ENCODE data around the gene ERRFI1.
A peak's percentile ranks its signal among the peaks of the same experiment; 100 is the strongest.
"Not testable (repeated sequence)": the region's sequence is repeated elsewhere in the genome, so short reads cannot be mapped to it uniquely, and the experiment has no call there.

Gene ERRFI1

DNA sequence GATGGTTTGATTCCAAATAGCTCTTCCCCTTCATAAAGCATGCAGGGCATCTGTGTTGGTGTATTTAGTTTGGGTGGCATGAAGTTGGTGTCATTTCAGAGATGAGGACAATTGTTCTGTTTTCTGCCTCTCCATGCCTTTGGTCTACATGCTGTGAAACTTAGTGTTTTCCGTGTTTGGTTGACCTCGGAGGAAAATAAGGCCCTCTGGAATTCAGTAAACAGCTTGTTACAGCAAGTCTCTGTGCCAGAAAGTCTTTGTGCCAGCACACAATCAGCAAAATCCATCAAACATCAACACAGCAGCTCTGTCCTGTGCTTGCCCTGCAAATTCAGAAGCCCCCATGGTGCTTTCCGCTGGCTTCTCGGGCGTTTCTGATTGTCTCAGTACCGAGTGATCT is 55.1 kb downstream of the ERRFI1 start:
- H3K27ac ChIP-seq = no peak overlapping the region; the same call in 1 of the 2 replicates
- no peak for DNase-seq (ENCODE audit: low spot score)
- POLR2A ChIA-PET (ENCODE audit: low non-redundant PET) = no interaction called here
- TF ChIP-seq, protein P1, sequence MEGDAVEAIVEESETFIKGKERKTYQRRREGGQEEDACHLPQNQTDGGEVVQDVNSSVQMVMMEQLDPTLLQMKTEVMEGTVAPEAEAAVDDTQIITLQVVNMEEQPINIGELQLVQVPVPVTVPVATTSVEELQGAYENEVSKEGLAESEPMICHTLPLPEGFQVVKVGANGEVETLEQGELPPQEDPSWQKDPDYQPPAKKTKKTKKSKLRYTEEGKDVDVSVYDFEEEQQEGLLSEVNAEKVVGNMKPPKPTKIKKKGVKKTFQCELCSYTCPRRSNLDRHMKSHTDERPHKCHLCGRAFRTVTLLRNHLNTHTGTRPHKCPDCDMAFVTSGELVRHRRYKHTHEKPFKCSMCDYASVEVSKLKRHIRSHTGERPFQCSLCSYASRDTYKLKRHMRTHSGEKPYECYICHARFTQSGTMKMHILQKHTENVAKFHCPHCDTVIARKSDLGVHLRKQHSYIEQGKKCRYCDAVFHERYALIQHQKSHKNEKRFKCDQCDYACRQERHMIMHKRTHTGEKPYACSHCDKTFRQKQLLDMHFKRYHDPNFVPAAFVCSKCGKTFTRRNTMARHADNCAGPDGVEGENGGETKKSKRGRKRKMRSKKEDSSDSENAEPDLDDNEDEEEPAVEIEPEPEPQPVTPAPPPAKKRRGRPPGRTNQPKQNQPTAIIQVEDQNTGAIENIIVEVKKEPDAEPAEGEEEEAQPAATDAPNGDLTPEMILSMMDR (conservative IDR thresholded peaks at IDR 0.05; ENCODE audit: low read depth) = no peak
- CTCF ChIA-PET = no interaction called here

DNA sequence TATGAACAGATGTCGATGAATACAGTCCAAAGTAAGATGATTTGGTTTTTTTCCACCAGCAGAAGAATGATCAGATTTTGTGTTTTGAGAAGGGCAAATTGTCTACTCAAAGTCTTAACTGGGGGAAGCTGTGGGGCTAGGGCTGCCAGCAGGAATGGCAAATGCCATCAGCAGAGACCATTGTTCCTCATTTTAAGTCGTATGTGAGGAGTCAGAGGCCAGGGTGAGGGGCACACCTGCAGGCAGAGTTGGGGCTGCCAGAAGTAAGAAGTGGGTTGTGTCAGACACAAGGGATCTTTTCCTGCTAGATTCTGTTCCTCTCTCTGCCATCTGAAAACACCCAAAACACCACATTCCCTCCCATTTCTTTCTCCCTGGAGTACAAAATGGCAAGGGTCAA is 55.9 kb downstream of the ERRFI1 start:
- POLR2A ChIA-PET (ENCODE audit: low non-redundant PET) = no interaction called here
- no peak for DNase-seq (ENCODE audit: low spot score)
- H3K27ac ChIP-seq = 0 out of 2 replicates have a peak overlapping the region, but pooled peaks have one; percentile 16
- TF ChIP-seq, protein P1 (conservative IDR thresholded peaks at IDR 0.05; ENCODE audit: low read depth) = no peak
- CTCF ChIA-PET = interaction anchor here (0.6 kb wide), 1 partner anchor 756 kb away, joined by 3 read pairs; no protein-coding TSS in a partner anchor

DNA sequence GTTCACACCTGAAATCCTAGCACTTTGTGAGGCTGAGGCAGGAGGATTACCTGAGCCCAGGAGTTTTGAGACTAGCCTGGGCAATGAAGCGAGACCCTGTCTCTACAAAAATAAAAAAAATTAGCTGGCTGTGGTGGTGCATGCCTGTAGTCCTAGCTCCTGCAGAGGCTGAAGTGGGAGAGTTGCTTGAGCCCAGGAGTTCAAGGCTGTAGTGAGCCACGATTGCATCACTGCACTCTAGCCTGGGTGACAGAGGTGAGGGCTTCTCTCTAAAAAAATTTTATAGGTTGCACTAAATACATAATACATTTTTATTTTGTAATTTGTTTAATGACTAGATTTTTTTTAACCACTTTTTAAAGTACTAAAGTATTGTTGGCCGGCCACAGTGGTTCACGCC is 58.5 kb downstream of the ERRFI1 start:
- CTCF ChIA-PET = interaction anchor here (0.6 kb wide), 2 partner anchors 1478 to 1720 kb away, joined by 3 read pairs; no protein-coding TSS in a partner anchor
- no peak overlapping the region for H3K27ac ChIP-seq
- no peak for DNase-seq (ENCODE audit: low spot score)
- POLR2A ChIA-PET (ENCODE audit: low non-redundant PET) = no interaction called here
- TF ChIP-seq, protein P1 (conservative IDR thresholded peaks at IDR 0.05; ENCODE audit: low read depth) = no peak

DNA sequence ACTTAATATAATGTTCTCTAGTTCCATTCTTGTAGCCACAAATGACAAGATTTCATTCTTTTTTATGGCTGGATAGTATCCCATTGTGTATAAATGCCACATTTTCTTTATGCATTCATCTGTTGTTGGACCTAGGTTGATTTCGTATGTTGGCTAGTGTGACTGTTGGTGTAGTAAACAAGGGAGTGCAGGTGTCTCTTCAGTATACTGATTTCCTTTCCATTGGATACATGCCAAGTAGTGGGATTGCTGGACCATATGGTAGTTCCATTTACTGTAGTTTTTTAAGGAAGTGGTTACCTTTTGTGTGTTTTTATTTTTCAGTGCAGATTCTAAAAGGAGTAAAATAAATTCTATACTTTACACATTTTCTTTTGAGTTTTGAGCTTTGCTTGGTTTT is 58.9 kb downstream of the ERRFI1 start:
- ChIA-PET POLR2A (ENCODE audit: low non-redundant PET) (no interaction called here), CTCF (interaction anchor here (0.6 to 0.9 kb wide), 2 partner anchors 8 to 1720 kb away, joined by 3 to 5 read pairs; no protein-coding TSS in a partner anchor)
- no peak for DNase-seq (ENCODE audit: low spot score)
- no peak overlapping the region for H3K27ac ChIP-seq
- TF ChIP-seq, protein P1 (conservative IDR thresholded peaks at IDR 0.05; ENCODE audit: low read depth) = no peak

DNA sequence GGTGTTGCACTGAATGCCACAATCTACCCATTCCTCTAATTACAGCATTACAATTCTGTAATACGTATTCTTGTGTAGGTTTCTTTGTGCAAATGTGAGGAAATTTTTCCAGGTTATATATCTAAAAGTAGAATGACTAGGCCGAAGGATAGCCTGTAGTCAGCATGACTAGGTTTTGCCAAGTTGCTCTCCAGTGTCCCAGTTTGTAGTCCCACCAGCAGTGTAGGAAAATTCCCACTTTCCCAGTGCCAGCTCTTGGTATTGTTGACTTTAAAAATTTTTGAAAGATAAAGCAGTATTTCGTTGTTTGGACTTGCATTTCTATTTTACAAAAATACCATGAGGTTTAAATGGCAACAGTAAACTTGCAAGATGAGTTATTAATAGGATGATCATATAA is 61.6 kb downstream of the ERRFI1 start:
- H3K27ac ChIP-seq = no peak overlapping the region
- ChIA-PET POLR2A (ENCODE audit: low non-redundant PET) (no interaction called here), CTCF (no interaction called here)
- DNase-seq (ENCODE audit: low spot score) = no peak
- TF ChIP-seq, protein P1 (conservative IDR thresholded peaks at IDR 0.05; ENCODE audit: low read depth) = no peak

DNA sequence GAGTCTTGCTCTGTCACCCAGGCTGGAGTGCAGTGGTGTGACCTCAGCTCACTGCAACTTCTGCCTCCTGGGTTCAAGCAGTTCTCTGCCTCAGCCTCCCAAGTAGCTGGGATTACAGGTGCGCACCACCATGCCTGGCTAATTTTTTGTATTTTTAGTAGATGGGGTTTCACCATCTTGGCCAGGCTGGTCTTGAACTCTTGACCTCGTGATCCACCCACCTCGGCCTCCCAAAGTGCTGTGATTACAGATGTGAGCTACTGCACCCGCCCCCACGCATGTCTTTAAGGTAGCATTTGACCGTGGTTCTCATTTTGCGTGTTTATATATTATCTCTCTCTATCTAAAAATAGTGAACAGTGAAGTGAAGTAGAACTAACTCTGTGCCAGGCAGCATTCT is 62.3 kb downstream of the ERRFI1 start:
- POLR2A ChIA-PET (ENCODE audit: low non-redundant PET); DNase-seq (ENCODE audit: low spot score); CTCF ChIA-PET: not testable (repeated sequence)
- H3K27ac ChIP-seq = 0 out of 2 replicates have a peak overlapping the region, but pooled peaks have one; percentile 23

DNA sequence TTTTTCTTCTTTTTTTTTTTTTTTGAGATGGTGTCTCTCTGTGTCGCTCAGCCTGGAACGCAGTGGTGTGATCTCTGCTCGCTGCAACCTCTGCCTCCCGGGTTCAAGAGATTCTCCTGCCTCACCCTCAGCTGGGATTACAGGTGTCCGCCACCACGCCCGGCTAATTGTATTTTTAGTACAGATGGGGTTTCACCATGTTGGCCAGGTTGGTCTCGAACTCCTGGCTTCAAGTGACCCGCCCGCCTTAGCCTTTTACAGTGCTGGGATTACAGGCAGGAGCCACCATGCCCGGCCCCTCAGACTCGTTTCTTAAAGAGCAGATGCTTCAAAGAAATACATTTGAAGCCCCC is 62.8 kb downstream of the ERRFI1 start:
- CTCF ChIA-PET = interaction anchor here (0.9 to 1.3 kb wide), 2 partner anchors 12 to 351 kb away, joined by 4 to 8 read pairs; no protein-coding TSS in a partner anchor
- DNase-seq (ENCODE audit: low spot score); POLR2A ChIA-PET (ENCODE audit: low non-redundant PET): not testable (repeated sequence)
- H3K27ac ChIP-seq = peak overlapping the region; percentile 34; the same call in 1 of the 2 replicates

Data from RWPE1 (cell line).